ENCODE data around the gene PDPN. TPM values are rescaled to one million over a fixed set of nuclear protein-coding genes. Genes with fewer than 3 reads are reported as not detected.

PDPN gene
- polyA plus RNA-seq, 1 of the 3 experiments (the other 2 are of a cell fraction) = not detected

- DNase-seq = no peak
- TF ChIP-seq TAF1 (IDR thresholded peaks at IDR 0.05; ENCODE audit: borderline replicate concordance, low read depth, low read length) = no peak
- TF ChIP-seq, protein P1, sequence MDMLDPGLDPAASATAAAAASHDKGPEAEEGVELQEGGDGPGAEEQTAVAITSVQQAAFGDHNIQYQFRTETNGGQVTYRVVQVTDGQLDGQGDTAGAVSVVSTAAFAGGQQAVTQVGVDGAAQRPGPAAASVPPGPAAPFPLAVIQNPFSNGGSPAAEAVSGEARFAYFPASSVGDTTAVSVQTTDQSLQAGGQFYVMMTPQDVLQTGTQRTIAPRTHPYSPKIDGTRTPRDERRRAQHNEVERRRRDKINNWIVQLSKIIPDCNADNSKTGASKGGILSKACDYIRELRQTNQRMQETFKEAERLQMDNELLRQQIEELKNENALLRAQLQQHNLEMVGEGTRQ (IDR thresholded peaks at IDR 0.05; ENCODE audit: borderline replicate concordance, low read depth, low read length) = no peak
- Histone ChIP-seq H3K4me3 (ENCODE audit: low read depth in 2 of 2, low read length in 1 of 2) (no peak overlapping the region), H3F3A (replicated peaks; ENCODE audit: insufficient read depth) (no peaks in the 10 kb centered on the region), H2AFZ (ENCODE audit: low read depth) (no peak overlapping the region), H3K79me2 (ENCODE audit: insufficient read depth) (no peaks in the 10 kb centered on the region), H3K4me2 (no peak overlapping the region), H3K9ac (no peak overlapping the region), H3K9me3 (no peaks in the 10 kb centered on the region), H3K9me2 (no peaks in the 10 kb centered on the region), H4K20me1 (ENCODE audit: insufficient read depth) (no peaks in the 10 kb centered on the region), H3K36me3 (replicated peaks in 1 of 2; ENCODE audit: control insufficient read depth in 1 of 2, insufficient read depth in 2 of 2, low read length in 1 of 2) (no peaks in the 10 kb centered on the region), H3K4me1 (ENCODE audit: control insufficient read depth in 1 of 2, insufficient read depth in 2 of 2, low read depth in 1 of 2, low read length in 1 of 2) (no peaks in the 10 kb centered on the region; a peak in 2 of 4 replicates), H3K27me3 (ENCODE audit: insufficient read depth) (no peaks in the 10 kb centered on the region), H3K27ac (ENCODE audit: low read depth in 2 of 2, low read length in 1 of 2) (no peak overlapping the region)
- ChIA-PET CTCF (interaction anchor here (0.8 to 2.9 kb wide), 7 partner anchors 8 to 301 kb away, joined by 3 to 31 read pairs (median 5); no protein-coding TSS in a partner anchor), POLR2A (no interaction called here)
- WGBS (ENCODE audit: low lambda C conversion rate) = 17% methylated on average over 1 of the region's 1 CpG
Observed at GRCh38 chr1:13664451-13664850, 80.8 kb downstream of the PDPN start.

DNA sequence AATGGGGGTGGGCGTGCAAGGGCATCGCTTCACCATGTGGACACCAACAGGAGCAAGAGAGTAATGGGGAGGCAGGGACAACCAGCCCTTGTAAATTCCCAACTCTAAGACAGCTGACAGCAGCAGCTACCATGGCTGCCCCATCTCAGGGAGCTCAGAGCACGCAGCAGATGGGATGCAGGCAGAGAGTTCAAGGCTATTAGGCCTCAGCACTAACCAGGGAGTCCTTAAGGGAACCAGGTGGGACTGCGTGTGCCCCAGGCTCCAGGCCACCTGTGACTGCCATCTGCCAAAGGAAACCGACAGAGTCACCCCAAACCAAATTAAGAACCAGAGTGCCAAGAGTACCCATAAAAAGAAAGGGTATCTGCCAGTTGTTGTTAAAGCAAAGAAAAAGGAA lies 82.7 kb downstream of the PDPN start:
- Histone ChIP-seq H3K4me3 (ENCODE audit: low read depth in 2 of 2, low read length in 1 of 2) (no peak overlapping the region), H3K27me3 (ENCODE audit: insufficient read depth) (no peaks in the 10 kb centered on the region; the same call in 1 of the 2 replicates), H3K9me3 (no peaks in the 10 kb centered on the region), H4K20me1 (ENCODE audit: insufficient read depth) (no peaks in the 10 kb centered on the region), H3F3A (replicated peaks; ENCODE audit: insufficient read depth) (no peaks in the 10 kb centered on the region), H3K27ac (ENCODE audit: low read depth in 2 of 2, low read length in 1 of 2) (no peak overlapping the region), H3K9ac (no peak overlapping the region), H3K36me3 (replicated peaks in 1 of 2; ENCODE audit: control insufficient read depth in 1 of 2, insufficient read depth in 2 of 2, low read length in 1 of 2) (no peaks in the 10 kb centered on the region), H3K4me1 (ENCODE audit: control insufficient read depth in 1 of 2, insufficient read depth in 2 of 2, low read depth in 1 of 2, low read length in 1 of 2) (no peaks in the 10 kb centered on the region; a peak in 2 of 4 replicates), H3K9me2 (no peaks in the 10 kb centered on the region), H2AFZ (ENCODE audit: low read depth) (no peak overlapping the region), H3K4me2 (no peak overlapping the region), H3K79me2 (ENCODE audit: insufficient read depth) (no peaks in the 10 kb centered on the region)
- no peak for DNase-seq
- ChIA-PET POLR2A (no interaction called here), CTCF (interaction anchor here (0.6 to 2.9 kb wide), 14 partner anchors 12 to 313 kb away, joined by 3 to 31 read pairs (median 4); no protein-coding TSS in a partner anchor)
- no peak for TF ChIP-seq MEF2A (IDR thresholded peaks at IDR 0.05; ENCODE audit: borderline replicate concordance, low read depth)
- TF ChIP-seq YY1 (IDR thresholded peaks at IDR 0.05; ENCODE audit: low read depth) = no peak
- 46% methylated on average over 5 of the region's 5 CpGs for WGBS (ENCODE audit: low lambda C conversion rate)

Small RNAs within 50 kb of the gene (small RNA-seq; reads per million reads assigned to genes)
- gene RNA5SP41 = 0 to 1.8 (median 0) reads per million in 7 experiments

Other genes with a start within 250 kb of the PDPN start
- not detected in 2 replicates for gene PRAMEF14, start 236.7 kb upstream of the PDPN start, polyA plus RNA-seq (2012; rRNA removed)
- not detected in 2 replicates for gene PRAMEF19, start 211.9 kb upstream of the PDPN start, polyA plus RNA-seq (2012; rRNA removed)
- not detected in 2 replicates for gene PRAMEF17, start 194.2 kb upstream of the PDPN start, polyA plus RNA-seq (2012; rRNA removed)
- gene PRAMEF20, start 173.4 kb upstream of the PDPN start, polyA plus RNA-seq (2012; rRNA removed) = not detected in 2 replicates
- gene LRRC38, start 69.8 kb upstream of the PDPN start, polyA plus RNA-seq (2012; rRNA removed) = 0.02 TPM in 1 of 2 replicates, not detected in the other
- 7.2 and 7.4 TPM in 2 replicates for gene PRDM2, start 116.4 kb downstream of the PDPN start, polyA plus RNA-seq (2012; rRNA removed)